ENCODE measurements around the gene CABP1.

CABP1 gene

DNA sequence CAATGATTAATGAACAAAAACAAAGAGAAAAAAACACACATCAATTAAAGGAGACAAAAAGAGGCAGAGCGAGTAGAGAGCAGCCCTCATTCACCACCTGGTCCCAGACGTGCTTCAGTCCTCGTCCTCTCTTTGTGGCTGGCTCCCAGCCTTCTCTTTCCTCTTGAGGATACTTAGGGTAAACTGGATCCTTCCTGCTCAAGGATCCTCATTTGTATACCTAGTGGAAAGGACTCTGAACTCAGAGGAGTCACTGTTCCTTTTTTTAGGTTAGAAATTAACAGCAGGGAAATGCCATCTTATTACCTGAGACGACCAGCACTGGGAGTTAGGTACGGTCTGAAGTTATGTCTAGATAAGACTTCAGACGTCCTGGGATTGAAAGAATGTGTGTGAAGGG, 56.2 kb downstream of the CABP1 start:
- DNase-seq, result no peak

DNA sequence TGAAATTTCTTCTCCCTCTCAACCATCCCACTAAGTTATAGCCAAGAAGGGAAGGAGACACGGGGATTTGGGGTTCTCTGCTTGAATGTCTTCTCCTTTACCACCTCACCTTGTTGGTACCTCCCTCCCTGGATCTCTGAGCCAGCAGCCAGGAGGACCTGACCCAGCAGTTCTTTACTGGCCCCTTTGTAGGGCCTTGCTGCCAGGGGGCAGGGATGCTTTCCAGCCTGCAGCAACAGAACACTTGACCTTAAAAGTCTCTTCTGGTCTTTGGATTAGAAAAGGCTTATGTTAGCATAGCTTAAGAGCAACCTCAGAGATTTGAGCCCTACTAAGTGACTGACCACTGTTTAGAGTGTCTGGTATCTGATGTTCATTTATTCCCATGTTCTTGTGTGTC, 56.9 kb downstream of the CABP1 start:
- DNase-seq, result no peak

DNA sequence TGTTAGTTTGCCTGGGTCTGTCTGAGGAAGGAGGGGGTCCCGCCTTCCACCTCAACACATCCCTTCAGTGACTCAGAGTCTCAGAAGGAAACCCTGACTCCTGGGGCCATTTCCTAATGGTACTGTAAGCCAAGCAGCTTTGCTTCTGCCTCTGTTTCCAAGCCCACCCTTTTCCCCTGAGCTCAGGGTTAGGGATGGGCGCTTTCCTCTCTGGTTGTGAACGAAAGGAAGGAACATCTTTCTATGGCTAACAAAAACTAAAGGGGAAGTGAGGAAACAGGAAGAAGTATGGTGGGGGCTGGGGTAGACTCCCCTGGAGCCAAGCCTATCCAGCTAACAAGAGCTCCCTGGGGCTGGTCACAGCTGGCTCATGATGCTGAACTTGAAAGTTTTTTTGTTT, 58.2 kb downstream of the CABP1 start:
- DNase-seq, result no peak

DNA sequence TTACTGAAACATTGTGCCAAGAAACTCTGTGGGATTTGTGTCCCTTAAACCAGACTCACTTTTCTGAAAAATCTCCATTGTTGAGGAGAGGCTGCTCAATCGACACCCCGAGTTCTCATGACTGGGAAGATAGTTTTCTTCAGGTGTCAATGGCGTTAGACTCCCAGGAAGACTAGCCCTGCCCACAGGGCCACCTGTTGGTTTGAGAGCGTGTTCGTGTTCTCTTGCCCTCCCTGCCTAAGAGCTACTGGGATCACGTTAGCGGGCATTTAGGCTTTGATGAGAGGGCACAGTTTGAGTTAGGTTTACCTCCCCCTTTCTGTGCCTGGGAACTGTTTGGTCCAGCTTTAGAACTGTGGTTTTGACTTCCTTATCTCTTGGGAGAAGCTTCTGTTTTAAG, 59.1 kb downstream of the CABP1 start:
- no peak for DNase-seq

DNA sequence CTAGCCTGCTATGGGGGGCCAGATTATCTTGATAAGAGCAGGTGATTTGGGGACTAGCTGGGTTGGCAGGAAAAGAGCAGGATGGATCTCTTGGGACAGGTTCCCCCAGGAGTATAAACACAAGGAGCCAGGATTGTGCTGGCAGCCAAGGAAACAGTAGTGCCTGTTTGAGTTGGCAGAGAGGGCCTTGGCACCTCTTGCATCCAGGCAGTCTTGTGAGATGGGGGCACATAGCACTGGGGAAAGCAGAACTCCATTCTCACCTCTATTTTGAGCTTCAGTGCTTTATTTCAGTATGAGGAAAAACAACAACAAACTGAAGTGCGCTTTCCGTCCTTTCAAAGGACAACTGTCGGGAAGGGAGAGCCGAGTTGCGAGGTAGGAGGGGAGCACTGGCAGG, 60.5 kb downstream of the CABP1 start:
- DNase-seq, result no peak

DNA sequence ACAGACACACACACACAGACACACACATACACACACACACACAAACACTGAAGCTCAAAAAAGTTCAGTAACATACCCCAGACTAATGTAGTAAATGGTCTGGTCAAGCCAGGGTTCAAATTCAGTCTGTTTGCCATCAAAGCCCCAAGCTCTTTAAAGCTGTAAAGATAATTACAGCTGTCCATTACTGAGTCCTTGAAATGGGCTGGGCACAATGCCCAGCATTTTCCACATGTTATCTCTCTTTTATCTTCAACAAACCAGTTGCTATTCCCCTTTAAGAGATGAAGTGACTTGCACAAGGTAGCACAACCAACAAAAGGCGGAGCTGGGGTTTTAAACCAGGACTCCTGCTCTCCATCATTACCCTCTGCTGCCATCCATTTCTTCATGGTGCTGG, 62.2 kb downstream of the CABP1 start:
- DNase-seq, result no peak

DNA sequence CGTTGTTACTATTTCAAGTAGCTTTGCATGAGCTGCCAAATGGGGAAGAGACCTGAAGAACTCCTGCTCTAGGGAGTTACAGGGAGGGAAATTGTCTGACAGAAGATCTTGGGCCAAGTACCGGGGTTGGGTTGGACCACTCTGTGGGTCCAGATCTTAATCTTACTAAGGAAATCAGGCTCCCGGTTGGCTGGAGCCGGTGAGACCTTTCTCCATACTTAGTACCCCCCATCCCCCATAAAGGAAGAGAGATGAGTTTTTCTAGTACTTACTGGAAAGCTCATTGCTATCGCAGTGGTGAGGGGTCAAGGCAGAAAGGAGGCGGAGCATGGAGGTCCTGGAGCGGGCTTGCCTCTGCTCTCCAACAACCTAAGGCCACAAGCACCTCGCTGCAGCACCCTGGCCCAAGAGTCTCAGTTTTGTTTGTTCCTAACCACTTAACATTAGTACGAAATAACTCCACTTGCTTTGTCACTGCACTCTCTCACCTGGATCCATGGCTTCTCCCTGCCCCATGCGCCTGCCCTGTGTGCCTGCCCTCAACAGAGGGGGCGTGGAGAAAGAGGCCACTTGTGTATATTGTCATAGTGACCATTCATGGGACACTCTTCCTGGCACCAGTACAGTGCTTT, 63.0 kb downstream of the CABP1 start:
- DNase-seq, result no peak

DNA sequence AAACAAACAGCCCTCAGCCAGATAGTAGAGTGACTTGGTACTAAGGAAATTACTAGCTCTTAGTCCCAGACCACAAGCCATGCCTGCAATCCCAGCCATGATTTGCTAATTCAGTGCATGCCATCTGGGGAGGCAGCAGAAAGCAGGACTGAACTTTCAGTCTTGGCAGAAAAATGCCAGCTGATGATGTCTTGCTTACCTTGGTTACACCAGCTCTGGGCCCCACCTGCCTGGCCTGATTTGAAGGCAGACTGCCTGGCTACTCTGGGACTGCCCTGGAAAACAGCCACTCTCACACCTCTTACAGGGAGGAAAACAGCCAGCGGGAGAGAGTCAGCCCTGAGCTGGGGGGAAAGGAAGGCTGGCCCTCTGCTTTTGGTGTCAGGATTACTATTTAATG, 65.2 kb downstream of the CABP1 start:
- DNase-seq, result no peak

DNA sequence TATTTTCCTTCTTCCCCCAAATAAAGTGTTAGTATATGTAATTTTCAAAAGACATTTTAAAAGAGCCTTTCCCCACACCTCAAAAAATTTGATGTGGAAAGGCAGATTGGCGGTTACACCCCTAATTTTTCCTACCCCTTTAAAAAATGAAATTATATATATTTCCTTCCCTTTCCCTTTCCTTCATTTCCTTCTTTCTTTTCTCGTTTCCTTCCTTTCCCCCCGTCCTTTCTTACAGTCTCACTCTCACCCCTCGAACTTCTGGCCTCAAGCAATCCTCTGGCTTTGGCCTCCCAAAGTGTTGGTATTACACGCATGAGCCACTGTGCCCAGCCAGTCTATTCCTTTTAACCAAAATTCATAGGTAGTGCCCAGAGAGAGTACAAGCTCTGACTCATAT, 65.6 kb downstream of the CABP1 start:
- no peak for DNase-seq

DNA sequence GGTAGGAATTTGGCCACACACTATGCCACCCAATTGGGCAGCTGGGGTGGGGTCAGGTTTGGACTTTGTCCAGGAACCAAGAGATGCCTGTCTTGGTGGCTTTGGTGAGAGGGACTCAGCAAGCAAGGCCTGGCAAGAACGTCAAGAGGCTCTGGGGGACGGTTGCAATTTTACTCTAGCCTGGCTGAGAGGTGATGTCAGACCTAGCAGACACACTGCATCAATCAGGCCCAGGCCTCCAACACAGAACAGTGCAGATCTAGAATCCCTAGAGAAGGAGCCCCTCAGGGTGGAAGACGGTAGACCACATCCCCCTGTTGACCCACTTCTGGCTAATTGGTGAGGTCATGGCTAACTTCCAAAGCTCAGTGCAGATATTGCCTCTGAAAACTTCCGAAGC, 68.2 kb downstream of the CABP1 start:
- no peak for DNase-seq

DNA sequence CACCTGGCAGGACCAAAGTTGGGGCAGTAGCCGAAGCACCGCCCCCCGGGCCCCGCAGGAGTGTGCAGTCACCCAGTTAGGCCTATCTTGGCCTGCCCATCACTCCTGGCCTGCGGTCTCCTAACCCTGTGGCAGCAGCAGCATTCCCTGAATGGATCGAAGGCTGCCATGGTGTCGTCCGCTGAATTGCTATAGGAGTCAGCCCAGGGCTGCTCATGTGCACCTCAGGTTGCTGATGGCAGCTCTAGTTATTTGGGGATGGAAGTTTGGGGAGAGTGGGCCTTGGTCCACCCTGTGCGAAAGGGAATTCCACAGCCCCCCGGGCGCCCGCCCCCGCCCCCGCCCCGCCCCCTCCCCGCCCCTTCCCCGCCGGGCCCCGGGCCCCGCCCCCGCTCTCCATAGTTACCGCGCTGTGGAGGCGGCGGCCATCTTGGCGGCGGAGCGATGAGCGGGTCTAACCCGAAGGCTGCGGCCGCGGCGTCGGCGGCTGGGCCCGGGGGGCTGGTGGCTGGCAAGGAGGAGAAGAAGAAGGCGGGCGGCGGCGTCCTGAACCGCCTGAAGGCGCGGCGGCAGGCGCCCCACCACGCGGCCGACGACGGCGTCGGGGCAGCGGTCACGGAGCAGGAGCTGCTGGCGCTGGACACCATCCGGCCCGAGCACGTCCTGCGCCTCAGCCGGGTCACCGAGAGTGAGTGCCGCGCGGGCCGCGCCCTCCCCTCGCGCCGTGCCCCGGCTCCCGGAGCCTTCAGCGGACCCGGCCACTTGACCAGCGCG, 69.8 kb downstream of the CABP1 start, which contains the start of gene UNC119B:
UNC119B (plus strand) TSS at position 428 of the 774 bp plus-strand sequence; CDS start at position 445, 17 bp downstream.
- peak; percentile 23 for DNase-seq

DNA sequence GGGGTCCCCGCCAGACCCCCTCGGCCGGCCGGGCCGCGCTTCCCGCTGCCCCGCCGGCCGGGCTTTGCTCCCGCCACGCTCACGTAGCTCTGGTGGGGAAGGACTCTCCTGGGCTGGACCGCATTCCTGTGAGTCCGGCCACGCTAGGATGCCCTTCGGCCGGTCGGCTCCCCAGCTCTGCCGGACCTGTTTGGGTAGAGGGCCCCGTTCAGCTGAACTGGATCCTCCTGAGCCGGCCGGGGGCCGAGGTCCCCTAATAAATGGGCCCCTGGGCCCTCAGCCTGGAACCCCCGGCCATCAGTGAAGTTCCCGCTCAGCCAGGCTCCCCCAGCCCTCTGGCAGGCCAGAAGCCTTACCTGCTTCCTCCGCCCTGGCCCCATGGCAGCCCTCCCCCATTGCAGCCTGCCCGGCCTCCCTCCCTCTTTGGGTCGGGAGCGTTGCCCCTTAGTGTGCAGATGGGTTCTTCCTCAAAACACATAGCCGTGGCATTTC, 70.4 kb downstream of the CABP1 start:
- DNase-seq, result no peak

DNA sequence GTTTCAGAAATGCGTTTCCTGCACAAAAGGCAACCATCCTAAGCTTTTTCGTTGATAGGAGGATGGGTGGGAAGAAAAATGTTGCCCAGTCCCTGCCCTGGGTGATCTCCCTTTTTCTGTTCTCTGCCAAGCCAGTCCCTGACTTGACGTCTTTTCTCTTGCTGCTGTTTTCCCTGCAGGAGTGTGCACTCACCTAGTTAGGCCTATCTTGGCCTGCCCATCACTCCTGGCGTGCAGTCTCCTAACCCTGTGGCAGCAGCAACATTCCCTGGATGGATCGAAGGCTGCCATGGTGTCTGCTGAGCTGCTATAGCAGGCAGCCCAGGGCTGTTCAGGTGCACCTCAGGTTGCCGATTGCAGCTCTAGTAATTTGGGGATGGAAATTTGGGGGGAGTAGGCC, 71.0 kb downstream of the CABP1 start:
- no peak for DNase-seq

DNA sequence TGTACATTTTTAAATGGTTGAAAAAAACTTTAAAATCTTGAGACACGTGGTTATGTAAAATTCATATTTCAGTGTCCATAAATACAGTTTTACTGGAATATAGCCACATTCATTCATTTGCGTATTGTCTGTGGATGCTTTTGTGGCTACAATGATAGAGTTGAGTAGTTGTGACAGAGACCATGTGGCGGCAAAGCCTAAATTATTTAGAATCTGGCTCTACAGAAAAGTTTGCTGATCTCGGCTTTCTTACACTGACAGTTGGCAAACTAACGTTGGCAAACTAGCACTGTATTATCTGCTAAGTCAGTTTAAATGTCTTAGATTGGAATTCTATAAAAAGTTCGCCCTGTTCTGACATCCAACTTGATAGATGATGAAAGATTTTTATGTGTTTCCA, 72.2 kb downstream of the CABP1 start:
- no peak for DNase-seq

DNA sequence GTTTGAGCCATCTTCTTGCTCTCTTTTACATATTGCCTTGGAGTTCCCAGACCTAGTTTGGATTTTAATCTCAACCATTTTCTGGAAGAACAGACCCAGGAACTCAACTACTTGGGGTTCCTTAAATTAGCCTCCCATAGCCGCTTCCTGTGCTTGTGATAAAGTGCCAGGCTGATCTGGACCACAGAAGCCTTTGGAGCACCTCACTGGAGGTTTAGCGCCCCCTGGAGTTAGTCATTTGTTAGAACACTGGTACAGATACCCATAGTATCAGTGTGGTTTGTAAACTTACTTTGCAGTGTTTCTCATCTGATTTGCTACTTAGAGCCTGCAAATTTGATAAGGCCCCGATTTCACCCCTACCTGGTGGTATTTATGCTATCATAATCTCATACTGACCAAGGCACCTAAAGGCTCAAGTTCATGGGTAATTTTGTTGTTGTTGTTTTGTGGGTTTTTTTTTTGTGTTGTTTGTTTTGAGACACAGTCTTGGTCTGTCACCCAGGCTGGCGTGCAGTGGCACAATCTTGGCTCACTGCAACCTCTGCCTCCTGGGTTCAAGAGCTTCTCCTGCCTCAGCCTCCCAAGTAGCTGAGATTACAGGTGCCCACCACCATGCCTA, 73.5 kb downstream of the CABP1 start:
- DNase-seq, result peak; percentile 67
